SH-SY5Y (cell line): ENCODE measurements around the gene TNFRSF18.

Source experiments
- GATA2 ChIP-seq: IDR thresholded peaks from 2 replicates; pipeline ENCODE4 v1.6.1; 2011; ENCODE audit warnings: mild to moderate bottlenecking, low read depth, low read length
- GATA3 ChIP-seq: IDR thresholded peaks from 2 replicates; pipeline ENCODE4 v1.6.1; 2011; ENCODE audit warnings: low read depth, mild to moderate bottlenecking, low read length, moderate library complexity

TNFRSF18 gene

GRCh38 chr1:1243266-1243660, 36.9 kb upstream of the TNFRSF18 start:
- TF ChIP-seq GATA3 (no peak), GATA2 (no peak)

GRCh38 chr1:1242461-1243265, 36.3 kb upstream of the TNFRSF18 start:
- TF ChIP-seq GATA2 (no peak), GATA3 (no peak)

GRCh38 chr1:1241588-1242219, 35.3 kb upstream of the TNFRSF18 start:
- TF ChIP-seq GATA2, result no peak
- no peak for TF ChIP-seq GATA3

GRCh38 chr1:1240822-1241587, 34.6 kb upstream of the TNFRSF18 start:
- TF ChIP-seq GATA3, result no peak
- TF ChIP-seq GATA2, result no peak

- TF ChIP-seq GATA3 (no peak), GATA2 (no peak)
Observed at GRCh38 chr1:1240348-1240732, 33.9 kb upstream of the TNFRSF18 start.

GRCh38 chr1:1239614-1240347, 33.4 kb upstream of the TNFRSF18 start:
- TF ChIP-seq GATA3 (no peak), GATA2 (no peak)

- no peak for TF ChIP-seq GATA2
- TF ChIP-seq GATA3, result no peak
Observed at GRCh38 chr1:1239227-1239613, 32.8 kb upstream of the TNFRSF18 start.

- TF ChIP-seq GATA3 (no peak), GATA2 (no peak)
Observed at GRCh38 chr1:1238702-1239178, 32.3 kb upstream of the TNFRSF18 start.

- no peak for TF ChIP-seq GATA3
- TF ChIP-seq GATA2, result no peak
Observed at GRCh38 chr1:1237874-1238701, 31.7 kb upstream of the TNFRSF18 start.

GRCh38 chr1:1236945-1237873, 30.8 kb upstream of the TNFRSF18 start:
- TF ChIP-seq GATA3, result no peak
- no peak for TF ChIP-seq GATA2

- no peak for TF ChIP-seq GATA2
- TF ChIP-seq GATA3, result no peak
Observed at GRCh38 chr1:1236176-1236763, 29.9 kb upstream of the TNFRSF18 start.

- TF ChIP-seq GATA3 (no peak), GATA2 (no peak)
Observed at GRCh38 chr1:1235016-1235744, 28.8 kb upstream of the TNFRSF18 start.
